ENCODE results near the gene SAMD14. TPM values are rescaled to one million over a fixed set of nuclear protein-coding genes. Genes with fewer than 3 reads are reported as not detected.

SAMD14 gene
- total and polyA plus RNA-seq, 2 experiments from 2014 or later = 0.70 to 4.7 TPM

- H3F3A ChIP-seq (replicated peaks; ENCODE audit: low read depth) = no peaks in the 10 kb centered on the region
- Mint-ChIP-seq H3K27me3 (ENCODE audit: insufficient read depth, low read depth, poor library complexity) (no peaks in the 10 kb centered on the region), H3K4me3 (no peak overlapping the region), H3K27ac (no peak overlapping the region), H3K36me3 (ENCODE audit: low read depth) (peaks cover 22% of the 10 kb centered on the region), H3K4me1 (peaks cover 11% of the 10 kb centered on the region; the same call in 2 of the 3 replicates), H3K9me3 (no peaks in the 10 kb centered on the region; the same call in 2 of the 3 replicates)
- no peak overlapping the region for H3K4me2 ChIP-seq
- no peak overlapping the region for H3K27ac ChIP-seq (ENCODE audit: low read depth)
- no peaks in the 10 kb centered on the region; the same call in 1 of the 2 replicates for H3K4me1 ChIP-seq (ENCODE audit: insufficient read depth)
- no peaks in the 10 kb centered on the region for H3K9me2 ChIP-seq (ENCODE audit: insufficient read depth)
- no peak overlapping the region for H3K4me3 ChIP-seq
- no peaks in the 10 kb centered on the region for H3K36me3 ChIP-seq (ENCODE audit: insufficient read depth)
- ATAC-seq = peak; percentile 78
- no peaks in the 10 kb centered on the region for H3K79me2 ChIP-seq (replicated peaks; ENCODE audit: insufficient read depth)
- TF ChIP-seq CTCF (conservative IDR thresholded peaks at IDR 0.05; ENCODE audit: low read depth in 2 of 2) (peak; percentile 85 to 100), ZNF462 (CRISPR knock-in tag; IDR thresholded peaks at IDR 0.05) (no peak), STAT1 (IDR thresholded peaks at IDR 0.05; ENCODE audit: unreplicated experiment) (no peak), REST (IDR thresholded peaks at IDR 0.05; ENCODE audit: unreplicated experiment) (no peak)
- H2AFZ ChIP-seq = no peak overlapping the region
- DNase-seq (ENCODE audit: low spot score) = peak; percentile 85
- H4K20me1 ChIP-seq (replicated peaks; ENCODE audit: insufficient read depth) = no peaks in the 10 kb centered on the region; the same call in 1 of the 2 replicates
- H3K27me3 ChIP-seq (ENCODE audit: insufficient read depth) = no peaks in the 10 kb centered on the region
These were observed 50.4 kb downstream of the SAMD14 start for GRCh38 chr17:50079334-50080095.

Measured in GM23338 (cell line).